AG04450 (cell line): Measurements from ENCODE around the gene MECP2. TPM values are rescaled to one million over a fixed set of nuclear protein-coding genes. Genes with fewer than 3 reads are reported as not detected.
A peak's percentile ranks its signal among the peaks of the same experiment; 100 is the strongest.

Source experiments
- CTCF ChIA-PET: fragments of 300-600, 350-600 bp; formaldehyde crosslinking; extraction: SDS; loops from one replicate; lab custom pipeline; 2022; ENCODE audit warnings: antibody characterized with exemption, inconsistent platforms; lab: Charles Lee
- POLR2A ChIA-PET: fragments of 350-600 bp; formaldehyde crosslinking; extraction: SDS; loops from one replicate; lab custom pipeline; 2021; ENCODE audit warnings: antibody characterized with exemption, inconsistent platforms; lab: Yijun Ruan, JAX
- DNase-seq: peaks from one replicate; pipeline ENCODE4 v3.0.0-alpha.2; 2011; ENCODE audit warnings: low read depth, low spot score
- H3K27ac ChIP-seq: one replicate; pipeline ENCODE4 v1.5.1; 2012; ENCODE audit warnings: low read depth, low read length, control low read depth
- H3K27me3 ChIP-seq: one replicate; pipeline ENCODE4 v1.6.0; 2012; ENCODE audit warnings: low read length; ENCODE audit not compliant: control insufficient read depth, insufficient read depth
- H3K4me3 ChIP-seq: 2 replicates; pipeline ENCODE4 v1.5.1; 2011; ENCODE audit warnings: mild to moderate bottlenecking, low read depth, low read length, control low read depth
- H3K9me3 ChIP-seq: 2 replicates; pipeline ENCODE4 v1.5.1; 2012; ENCODE audit warnings: low read length; ENCODE audit not compliant: control insufficient read depth, insufficient read depth
- polyA plus RNA-seq: library from polyadenylated mRNA; depleted of rRNA; stranded (reverse); fragments of >200 nt; gene quantifications from 2 replicates; pipeline ENCODE4 v1.2.3, GENCODE V29; 2011
- TF ChIP-seq, protein P1 (sequence below): IDR thresholded peaks from 2 replicates; pipeline ENCODE4 v1.5.1; 2011; ENCODE audit warnings: low read depth, low read length, control low read depth, inconsistent platforms

The MECP2 gene
- polyA plus RNA-seq, 1 experiment, result 12.8 TPM

DNA sequence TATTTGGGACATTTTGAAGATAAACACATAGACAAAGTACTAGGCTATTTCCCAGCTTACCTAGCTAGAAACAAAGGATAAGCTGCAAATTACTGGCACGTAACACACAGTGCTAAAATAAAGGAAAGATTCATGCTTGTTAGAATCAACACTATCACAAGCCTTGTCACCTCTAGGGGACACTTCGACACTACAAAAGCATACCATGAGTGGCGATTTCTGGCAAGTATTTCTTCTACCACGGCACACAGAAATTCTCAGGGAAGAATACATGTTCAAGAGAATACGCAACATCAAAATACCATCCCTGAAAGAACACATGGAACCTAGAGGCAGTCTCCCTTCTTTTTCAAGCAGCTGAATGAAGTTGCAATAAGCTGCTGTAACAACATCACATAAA is 5.1 kb downstream of the MECP2 start:
- CTCF ChIA-PET, result interaction anchor here (0.6 to 1.2 kb wide), 2 partner anchors 9 to 111 kb away, joined by 3 to 5 read pairs; no protein-coding TSS in a partner anchor
- Histone ChIP-seq H3K27ac (no peak overlapping the region), H3K27me3 (no peaks in the 10 kb centered on the region)

DNA sequence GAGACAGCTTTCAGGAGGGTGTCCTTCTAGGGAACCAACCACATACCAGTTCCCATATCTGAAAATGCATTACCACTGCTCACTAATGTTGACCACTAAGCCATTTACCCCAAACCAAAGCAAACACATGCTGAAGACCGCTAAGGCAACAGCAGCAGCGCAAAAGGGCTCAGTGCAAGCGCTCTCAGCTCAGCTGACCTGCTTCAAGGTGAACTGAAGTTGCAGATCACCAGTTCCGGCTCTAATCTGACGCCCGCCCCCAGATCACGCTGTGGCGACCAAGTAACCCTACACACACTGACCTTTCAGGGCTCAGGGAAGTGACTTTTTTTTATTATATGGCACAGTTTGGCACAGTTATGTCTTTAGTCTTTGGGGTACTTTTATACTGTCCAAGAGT is 5.8 kb downstream of the MECP2 start:
- ChIA-PET POLR2A (no interaction called here), CTCF (interaction anchor here (0.6 to 1.2 kb wide), 2 partner anchors 9 to 110 kb away, joined by 3 to 5 read pairs; no protein-coding TSS in a partner anchor)
- Histone ChIP-seq H3K27me3 (no peaks in the 10 kb centered on the region), H3K4me3 (no peak overlapping the region), H3K27ac (no peak overlapping the region), H3K9me3 (no peaks in the 10 kb centered on the region)
- TF ChIP-seq, protein P1, sequence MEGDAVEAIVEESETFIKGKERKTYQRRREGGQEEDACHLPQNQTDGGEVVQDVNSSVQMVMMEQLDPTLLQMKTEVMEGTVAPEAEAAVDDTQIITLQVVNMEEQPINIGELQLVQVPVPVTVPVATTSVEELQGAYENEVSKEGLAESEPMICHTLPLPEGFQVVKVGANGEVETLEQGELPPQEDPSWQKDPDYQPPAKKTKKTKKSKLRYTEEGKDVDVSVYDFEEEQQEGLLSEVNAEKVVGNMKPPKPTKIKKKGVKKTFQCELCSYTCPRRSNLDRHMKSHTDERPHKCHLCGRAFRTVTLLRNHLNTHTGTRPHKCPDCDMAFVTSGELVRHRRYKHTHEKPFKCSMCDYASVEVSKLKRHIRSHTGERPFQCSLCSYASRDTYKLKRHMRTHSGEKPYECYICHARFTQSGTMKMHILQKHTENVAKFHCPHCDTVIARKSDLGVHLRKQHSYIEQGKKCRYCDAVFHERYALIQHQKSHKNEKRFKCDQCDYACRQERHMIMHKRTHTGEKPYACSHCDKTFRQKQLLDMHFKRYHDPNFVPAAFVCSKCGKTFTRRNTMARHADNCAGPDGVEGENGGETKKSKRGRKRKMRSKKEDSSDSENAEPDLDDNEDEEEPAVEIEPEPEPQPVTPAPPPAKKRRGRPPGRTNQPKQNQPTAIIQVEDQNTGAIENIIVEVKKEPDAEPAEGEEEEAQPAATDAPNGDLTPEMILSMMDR, result no peak
- no peak for DNase-seq

More for the DNA sequence above, 5.1 kb downstream of the MECP2 start:
- TF ChIP-seq, protein P1, result no peak
- Histone ChIP-seq H3K9me3 (no peaks in the 10 kb centered on the region), H3K4me3 (no peak overlapping the region)
- POLR2A ChIA-PET, result no interaction called here
- DNase-seq, result no peak

DNA sequence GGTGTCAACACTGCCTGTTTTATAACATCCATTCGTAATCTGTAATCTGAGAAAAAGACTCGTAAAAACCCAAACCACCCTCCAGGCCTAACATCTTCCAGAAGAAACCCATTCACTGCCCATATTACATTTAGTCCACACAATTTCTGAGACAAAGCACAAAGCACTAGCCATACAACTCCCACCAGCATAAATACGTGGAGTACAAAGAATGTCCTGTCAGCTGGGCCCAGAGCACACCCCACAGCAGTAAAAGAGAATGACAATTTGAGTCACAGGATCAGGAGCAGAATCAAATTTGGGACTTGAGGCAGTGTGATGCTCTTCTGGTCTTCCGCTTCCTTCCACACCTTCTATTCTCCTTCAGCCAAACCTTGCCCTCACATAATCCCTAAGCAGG is 6.8 kb downstream of the MECP2 start:
- H3K9me3 ChIP-seq, result no peaks in the 10 kb centered on the region; the same call in 1 of the 2 replicates
- CTCF ChIA-PET, result interaction anchor here (0.6 kb wide), 1 partner anchor 422 kb away, joined by 4 read pairs; no protein-coding TSS in a partner anchor
- no peak overlapping the region for H3K27ac ChIP-seq
- POLR2A ChIA-PET, result no interaction called here
- H3K27me3 ChIP-seq, result no peaks in the 10 kb centered on the region
- DNase-seq, result no peak
- no peak overlapping the region for H3K4me3 ChIP-seq
- TF ChIP-seq, protein P1, result no peak

DNA sequence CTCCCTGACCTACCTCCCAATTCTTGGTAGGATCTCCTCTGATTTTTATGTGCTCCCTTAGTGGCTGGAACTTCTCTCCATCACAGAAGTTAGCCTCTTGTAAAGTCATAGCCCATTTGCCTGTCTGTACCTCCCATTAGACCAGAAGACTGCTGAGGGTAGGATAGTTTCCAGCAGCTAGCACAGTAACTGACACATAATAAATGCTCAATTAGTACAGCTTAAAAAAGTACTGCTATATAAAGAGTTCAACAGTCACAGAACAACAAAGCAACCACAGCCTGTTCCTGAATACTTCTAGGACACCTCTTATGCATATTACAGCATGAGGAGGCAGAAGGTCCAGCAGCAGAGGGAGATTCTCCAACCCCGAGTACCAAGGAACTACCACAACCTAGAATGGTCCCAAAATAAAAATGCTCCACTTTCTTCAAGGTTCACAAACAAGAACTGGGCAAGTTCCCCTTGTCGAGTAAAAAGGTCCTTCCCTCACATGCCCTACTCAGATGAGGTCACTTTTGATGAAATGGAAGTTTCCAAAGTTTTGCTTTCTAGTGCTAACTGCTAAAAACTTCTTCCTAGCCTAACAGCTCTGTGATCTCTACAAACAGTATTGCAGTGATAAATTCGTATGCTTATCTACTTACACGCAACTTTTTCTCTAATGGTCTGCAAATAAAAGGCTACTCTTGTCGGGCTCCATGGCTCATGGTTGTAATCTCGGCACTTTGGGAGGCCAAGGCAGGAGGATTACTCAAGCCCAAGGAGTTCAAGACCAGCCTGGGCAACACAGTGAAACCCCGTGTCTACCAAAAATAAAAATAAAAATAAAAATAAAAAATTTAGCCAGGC is 12.8 kb downstream of the MECP2 start:
- no peak for DNase-seq
- no peaks in the 10 kb centered on the region; the same call in 1 of the 2 replicates for H3K9me3 ChIP-seq
- TF ChIP-seq, protein P1, result no peak
- no peaks in the 10 kb centered on the region for H3K27me3 ChIP-seq
- no peak overlapping the region for H3K27ac ChIP-seq
- POLR2A ChIA-PET, result no interaction called here
- CTCF ChIA-PET, result no interaction called here
- H3K4me3 ChIP-seq, result no peak overlapping the region

DNA sequence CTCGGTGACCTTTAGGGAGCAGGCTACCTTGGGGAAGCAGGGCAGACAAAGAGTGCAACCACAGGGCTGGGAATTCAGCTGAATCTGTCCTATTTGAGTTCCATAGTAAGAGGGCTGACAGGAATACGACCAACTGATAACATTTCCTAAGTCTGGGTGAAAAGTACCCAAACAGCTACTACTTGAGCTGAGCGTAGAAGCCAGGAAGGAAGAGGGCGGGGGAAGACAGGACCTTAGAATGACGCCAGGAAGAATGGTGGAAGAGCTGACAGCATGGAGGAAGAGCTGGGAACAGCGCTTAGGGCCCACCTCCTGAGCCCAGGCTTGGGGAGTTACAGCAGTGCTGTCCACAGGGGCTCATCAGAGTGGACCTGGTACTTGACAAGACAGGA is 14.4 kb downstream of the MECP2 start:
- Histone ChIP-seq H3K4me3 (no peak overlapping the region), H3K27ac (peak overlapping the region; percentile 39), H3K9me3 (no peaks in the 10 kb centered on the region; the same call in 1 of the 2 replicates), H3K27me3 (no peaks in the 10 kb centered on the region)
- ChIA-PET POLR2A (no interaction called here), CTCF (interaction anchor here (0.9 to 1.2 kb wide), 2 partner anchors 9 to 31 kb away, joined by 3 read pairs; no protein-coding TSS in a partner anchor)
- TF ChIP-seq, protein P1, result no peak
- DNase-seq, result no peak
